ENCODE data around the gene CLDN6. TPM values are rescaled to one million over a fixed set of nuclear protein-coding genes. Genes with fewer than 3 reads are reported as not detected.

Gene CLDN6
- total and polyA plus RNA-seq, 2 of the 13 experiments (the other 11 are each of a cell fraction or from before 2014, with no cell fraction given) = 5.9 to 7.6 TPM

DNA sequence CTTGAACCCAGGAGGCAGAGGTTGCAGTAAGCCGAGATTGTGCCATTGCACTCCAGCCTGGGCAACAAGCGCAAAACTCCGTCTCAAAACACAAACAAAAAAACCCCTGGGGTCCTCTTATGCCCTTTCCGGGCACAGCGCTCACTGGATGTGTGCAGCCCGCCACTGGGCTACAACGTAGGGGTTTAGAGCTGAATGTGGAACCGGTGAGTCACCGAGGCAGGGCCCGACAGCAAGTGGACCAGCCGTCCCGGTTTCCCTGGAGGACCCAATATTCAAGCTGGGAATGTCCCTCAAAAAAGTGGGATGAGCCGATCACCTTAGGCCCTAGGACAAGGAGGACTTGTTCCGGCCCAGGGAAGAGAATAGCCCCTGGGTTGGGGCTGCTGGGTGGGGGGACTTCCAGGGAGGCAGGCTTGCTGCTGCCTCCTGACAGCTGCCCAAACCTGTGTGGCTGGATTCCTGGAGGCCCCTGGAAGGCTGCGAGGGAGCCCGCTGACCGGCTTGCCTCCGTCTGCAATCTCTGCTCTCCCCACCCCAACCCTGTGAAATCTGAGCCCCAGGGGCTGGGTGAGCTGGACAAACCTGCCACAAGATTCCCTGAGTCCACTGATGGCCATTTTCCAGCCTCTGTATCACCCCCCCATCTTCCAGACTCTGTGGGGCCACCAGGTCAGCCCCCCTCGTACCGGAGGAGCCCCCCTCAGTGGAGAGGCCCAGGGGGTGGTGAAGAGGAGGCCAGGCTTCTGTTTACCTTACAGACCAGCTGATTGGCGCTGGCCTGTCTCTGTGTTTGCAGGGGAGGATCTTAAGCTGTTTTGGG lies 8.2 kb downstream of the CLDN6 start (continued):
- TF ChIP-seq YEATS4 (CRISPR knock-in tag; IDR thresholded peaks at IDR 0.05; ENCODE audit: borderline replicate concordance) (no peak), ZNF703 (CRISPR knock-in tag; IDR thresholded peaks at IDR 0.05; ENCODE audit: borderline replicate concordance) (no peak), AGO2 (optimal IDR thresholded peaks at IDR 0.05; ENCODE audit: low read depth, low read length) (peak; percentile 36), RXRA (CRISPR knock-in tag; IDR thresholded peaks at IDR 0.05) (no peak), SRSF4 (IDR thresholded peaks at IDR 0.05; ENCODE audit: low read depth, low read length, poor library complexity, severe bottlenecking) (no peak), CHD4 (IDR thresholded peaks at IDR 0.05; ENCODE audit: borderline replicate concordance, low read length) (no peak), IKZF1 (IDR thresholded peaks at IDR 0.05) (no peak), PCBP1 (IDR thresholded peaks at IDR 0.05; ENCODE audit: borderline replicate concordance, low read depth, low read length) (no peak), KDM2A (CRISPR knock-in tag; IDR thresholded peaks at IDR 0.05; ENCODE audit: borderline replicate concordance, low read depth) (peak; percentile 50; the same call in 1 of the 2 replicates), SOX6 (IDR thresholded peaks at IDR 0.05) (no peak), SOX6 (CRISPR knock-in tag; IDR thresholded peaks at IDR 0.05) (no peak), ZNF326 (CRISPR knock-in tag; IDR thresholded peaks at IDR 0.05; ENCODE audit: borderline replicate concordance) (no peak), SRF (IDR thresholded peaks at IDR 0.05; ENCODE audit: low read depth, low read length) (no peak), ZFY (CRISPR knock-in tag; IDR thresholded peaks at IDR 0.05) (no peak), ZFP62 (CRISPR knock-in tag; IDR thresholded peaks at IDR 0.05) (no peak), ZSCAN31 (CRISPR knock-in tag; IDR thresholded peaks at IDR 0.05; ENCODE audit: low read depth) (no peak), ZNF839 (CRISPR knock-in tag; IDR thresholded peaks at IDR 0.05; ENCODE audit: borderline replicate concordance) (no peak), HNRNPUL1 (IDR thresholded peaks at IDR 0.05; ENCODE audit: low read depth, low read length) (no peak), GATAD2A (CRISPR knock-in tag; IDR thresholded peaks at IDR 0.05) (peak; percentile 39; the same call in 1 of the 2 replicates), PHF21A (CRISPR knock-in tag; IDR thresholded peaks at IDR 0.05) (peak; percentile 75), NCOA5 (CRISPR knock-in tag; IDR thresholded peaks at IDR 0.05) (no peak)
- TF ChIP-seq, protein P1, sequence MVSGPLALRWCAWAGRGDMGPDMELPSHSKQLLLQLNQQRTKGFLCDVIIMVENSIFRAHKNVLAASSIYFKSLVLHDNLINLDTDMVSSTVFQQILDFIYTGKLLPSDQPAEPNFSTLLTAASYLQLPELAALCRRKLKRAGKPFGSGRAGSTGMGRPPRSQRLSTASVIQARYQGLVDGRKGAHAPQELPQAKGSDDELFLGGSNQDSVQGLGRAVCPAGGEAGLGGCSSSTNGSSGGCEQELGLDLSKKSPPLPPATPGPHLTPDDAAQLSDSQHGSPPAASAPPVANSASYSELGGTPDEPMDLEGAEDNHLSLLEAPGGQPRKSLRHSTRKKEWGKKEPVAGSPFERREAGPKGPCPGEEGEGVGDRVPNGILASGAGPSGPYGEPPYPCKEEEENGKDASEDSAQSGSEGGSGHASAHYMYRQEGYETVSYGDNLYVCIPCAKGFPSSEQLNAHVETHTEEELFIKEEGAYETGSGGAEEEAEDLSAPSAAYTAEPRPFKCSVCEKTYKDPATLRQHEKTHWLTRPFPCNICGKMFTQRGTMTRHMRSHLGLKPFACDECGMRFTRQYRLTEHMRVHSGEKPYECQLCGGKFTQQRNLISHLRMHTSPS (CRISPR knock-in tag; IDR thresholded peaks at IDR 0.05; ENCODE audit: low read depth) = no peak; the same call in 1 of the 2 replicates
- TF ChIP-seq, protein P2, sequence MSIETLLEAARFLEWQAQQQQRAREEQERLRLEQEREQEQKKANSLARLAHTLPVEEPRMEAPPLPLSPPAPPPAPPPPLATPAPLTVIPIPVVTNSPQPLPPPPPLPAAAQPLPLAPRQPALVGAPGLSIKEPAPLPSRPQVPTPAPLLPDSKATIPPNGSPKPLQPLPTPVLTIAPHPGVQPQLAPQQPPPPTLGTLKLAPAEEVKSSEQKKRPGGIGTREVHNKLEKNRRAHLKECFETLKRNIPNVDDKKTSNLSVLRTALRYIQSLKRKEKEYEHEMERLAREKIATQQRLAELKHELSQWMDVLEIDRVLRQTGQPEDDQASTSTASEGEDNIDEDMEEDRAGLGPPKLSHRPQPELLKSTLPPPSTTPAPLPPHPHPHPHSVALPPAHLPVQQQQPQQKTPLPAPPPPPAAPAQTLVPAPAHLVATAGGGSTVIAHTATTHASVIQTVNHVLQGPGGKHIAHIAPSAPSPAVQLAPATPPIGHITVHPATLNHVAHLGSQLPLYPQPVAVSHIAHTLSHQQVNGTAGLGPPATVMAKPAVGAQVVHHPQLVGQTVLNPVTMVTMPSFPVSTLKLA (IDR thresholded peaks at IDR 0.05) = no peak
- TF ChIP-seq, protein P3, sequence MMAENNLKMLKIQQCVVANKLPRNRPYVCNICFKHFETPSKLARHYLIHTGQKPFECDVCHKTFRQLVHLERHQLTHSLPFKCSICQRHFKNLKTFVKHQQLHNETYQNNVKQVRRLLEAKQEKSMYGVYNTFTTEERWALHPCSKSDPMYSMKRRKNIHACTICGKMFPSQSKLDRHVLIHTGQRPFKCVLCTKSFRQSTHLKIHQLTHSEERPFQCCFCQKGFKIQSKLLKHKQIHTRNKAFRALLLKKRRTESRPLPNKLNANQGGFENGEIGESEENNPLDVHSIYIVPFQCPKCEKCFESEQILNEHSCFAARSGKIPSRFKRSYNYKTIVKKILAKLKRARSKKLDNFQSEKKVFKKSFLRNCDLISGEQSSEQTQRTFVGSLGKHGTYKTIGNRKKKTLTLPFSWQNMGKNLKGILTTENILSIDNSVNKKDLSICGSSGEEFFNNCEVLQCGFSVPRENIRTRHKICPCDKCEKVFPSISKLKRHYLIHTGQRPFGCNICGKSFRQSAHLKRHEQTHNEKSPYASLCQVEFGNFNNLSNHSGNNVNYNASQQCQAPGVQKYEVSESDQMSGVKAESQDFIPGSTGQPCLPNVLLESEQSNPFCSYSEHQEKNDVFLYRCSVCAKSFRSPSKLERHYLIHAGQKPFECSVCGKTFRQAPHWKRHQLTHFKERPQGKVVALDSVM (CRISPR knock-in tag; IDR thresholded peaks at IDR 0.05) = peak; percentile 80
- TF ChIP-seq, protein P4, sequence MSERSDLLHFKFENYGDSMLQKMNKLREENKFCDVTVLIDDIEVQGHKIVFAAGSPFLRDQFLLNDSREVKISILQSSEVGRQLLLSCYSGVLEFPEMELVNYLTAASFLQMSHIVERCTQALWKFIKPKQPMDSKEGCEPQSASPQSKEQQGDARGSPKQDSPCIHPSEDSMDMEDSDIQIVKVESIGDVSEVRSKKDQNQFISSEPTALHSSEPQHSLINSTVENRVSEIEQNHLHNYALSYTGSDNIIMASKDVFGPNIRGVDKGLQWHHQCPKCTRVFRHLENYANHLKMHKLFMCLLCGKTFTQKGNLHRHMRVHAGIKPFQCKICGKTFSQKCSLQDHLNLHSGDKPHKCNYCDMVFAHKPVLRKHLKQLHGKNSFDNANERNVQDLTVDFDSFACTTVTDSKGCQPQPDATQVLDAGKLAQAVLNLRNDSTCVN (CRISPR knock-in tag; IDR thresholded peaks at IDR 0.05; ENCODE audit: borderline replicate concordance) = no peak
